ENCODE data around the gene GP5.

Gene GP5

GRCh38 chr3:194399166-194399565 is at the start of gene GP5:
TSS of gene GP5 (minus strand) at chr3:194399266. CDS start at chr3:194398282, 984 bp downstream.
- DNase-seq: no peak

GRCh38 chr3:194447657-194448056 is 48.6 kb upstream of the GP5 start:
- no peak for DNase-seq

- no peak for DNase-seq
Observed at GRCh38 chr3:194447161-194447560, 48.1 kb upstream of the GP5 start.

- no peak for DNase-seq
Observed at GRCh38 chr3:194446754-194447153, 47.7 kb upstream of the GP5 start.

- DNase-seq: no peak
Observed at GRCh38 chr3:194446172-194446571, 47.1 kb upstream of the GP5 start.

- no peak for DNase-seq
Observed at GRCh38 chr3:194443901-194444300, 44.8 kb upstream of the GP5 start.

GRCh38 chr3:194440756-194441155 is 41.7 kb upstream of the GP5 start:
- DNase-seq: no peak

GRCh38 chr3:194439881-194440550 is 41.0 kb upstream of the GP5 start:
- DNase-seq: no peak

GRCh38 chr3:194434503-194434902 is 35.4 kb upstream of the GP5 start:
- DNase-seq: no peak

- DNase-seq: no peak
Observed at GRCh38 chr3:194431554-194431953, 32.5 kb upstream of the GP5 start.

- DNase-seq: no peak
Observed at GRCh38 chr3:194425399-194425798, 26.3 kb upstream of the GP5 start.

- DNase-seq: no peak
Observed at GRCh38 chr3:194424953-194425352, 25.9 kb upstream of the GP5 start.

- no peak for DNase-seq
Observed at GRCh38 chr3:194424373-194424772, 25.3 kb upstream of the GP5 start.

GRCh38 chr3:194423317-194423716 is 24.3 kb upstream of the GP5 start:
- DNase-seq: no peak

GRCh38 chr3:194422188-194422587 is 23.1 kb upstream of the GP5 start:
- DNase-seq: no peak

- no peak for DNase-seq
Observed at GRCh38 chr3:194418671-194419070, 19.6 kb upstream of the GP5 start.

GRCh38 chr3:194407423-194407822 is 8.4 kb upstream of the GP5 start:
- DNase-seq: no peak

GRCh38 chr3:194405766-194406165 is 6.7 kb upstream of the GP5 start:
- DNase-seq: no peak

GRCh38 chr3:194404365-194405140 is 5.5 kb upstream of the GP5 start:
- peak in 1 of 2 experiments; percentile 51 for DNase-seq

- DNase-seq: no peak
Observed at GRCh38 chr3:194401868-194402329, 2.8 kb upstream of the GP5 start.

GRCh38 chr3:194401346-194401745 is 2.3 kb upstream of the GP5 start:
- no peak for DNase-seq

GRCh38 chr3:194399874-194400411 is 877 bp upstream of the GP5 start:
- DNase-seq: no peak

GRCh38 chr3:194397757-194398312 is 1.2 kb downstream of the GP5 start:
- no peak for DNase-seq

Data from SW 1271 (cell line).